SJSA1 (cell line): ENCODE results near the gene SCN2B. TPM values are rescaled to one million over a fixed set of nuclear protein-coding genes. Genes with fewer than 3 reads are reported as not detected.

Experiments
- DNase-seq, 2 experiments: peaks; one replicate each; pipeline ENCODE4 v3.0.0-alpha.2; 2015 to 2020; ENCODE audit warnings: low spot score in 2 of 2, low read depth in 1 of 2
- H3K27ac ChIP-seq: fragments of 250-450 bp; sonication (Bioruptor Pico); 2 replicates; pipeline ENCODE4 v1.5.1; 2020; ENCODE audit warnings: mild to moderate bottlenecking, moderate library complexity
- H3K27me3 ChIP-seq: fragments of 250-450 bp; sonication (Bioruptor Pico); replicated peaks from 2 replicates; pipeline ENCODE4 v1.5.1; 2020; ENCODE audit warnings: mild to moderate bottlenecking, moderate library complexity
- H3K36me3 ChIP-seq: fragments of 250-450 bp; sonication (Bioruptor Pico); 2 replicates; pipeline ENCODE4 v1.5.1; 2020; ENCODE audit warnings: mild to moderate bottlenecking
- H3K4me1 ChIP-seq: fragments of 250-450 bp; sonication (Bioruptor Pico); replicated peaks from 2 replicates; pipeline ENCODE4 v1.6.1; 2021; ENCODE audit warnings: mild to moderate bottlenecking
- H3K4me3 ChIP-seq: fragments of 250-450 bp; sonication (Bioruptor Pico); 2 replicates; pipeline ENCODE4 v1.5.1; 2020; ENCODE audit warnings: mild to moderate bottlenecking
- H3K9me3 ChIP-seq: fragments of 250-450 bp; sonication (Bioruptor Pico); replicated peaks from 2 replicates; pipeline ENCODE4 v1.5.1; 2020; ENCODE audit warnings: mild to moderate bottlenecking
- total RNA-seq: library from RNA; depleted of rRNA; stranded (reverse); fragments of >200 nt; shearing (Covaris generic); gene quantifications from 2 replicates; pipeline ENCODE4 v1.2.3, GENCODE V29; 2014

SCN2B gene
- total RNA-seq, 1 experiment from 2014 or later = not detected

DNA sequence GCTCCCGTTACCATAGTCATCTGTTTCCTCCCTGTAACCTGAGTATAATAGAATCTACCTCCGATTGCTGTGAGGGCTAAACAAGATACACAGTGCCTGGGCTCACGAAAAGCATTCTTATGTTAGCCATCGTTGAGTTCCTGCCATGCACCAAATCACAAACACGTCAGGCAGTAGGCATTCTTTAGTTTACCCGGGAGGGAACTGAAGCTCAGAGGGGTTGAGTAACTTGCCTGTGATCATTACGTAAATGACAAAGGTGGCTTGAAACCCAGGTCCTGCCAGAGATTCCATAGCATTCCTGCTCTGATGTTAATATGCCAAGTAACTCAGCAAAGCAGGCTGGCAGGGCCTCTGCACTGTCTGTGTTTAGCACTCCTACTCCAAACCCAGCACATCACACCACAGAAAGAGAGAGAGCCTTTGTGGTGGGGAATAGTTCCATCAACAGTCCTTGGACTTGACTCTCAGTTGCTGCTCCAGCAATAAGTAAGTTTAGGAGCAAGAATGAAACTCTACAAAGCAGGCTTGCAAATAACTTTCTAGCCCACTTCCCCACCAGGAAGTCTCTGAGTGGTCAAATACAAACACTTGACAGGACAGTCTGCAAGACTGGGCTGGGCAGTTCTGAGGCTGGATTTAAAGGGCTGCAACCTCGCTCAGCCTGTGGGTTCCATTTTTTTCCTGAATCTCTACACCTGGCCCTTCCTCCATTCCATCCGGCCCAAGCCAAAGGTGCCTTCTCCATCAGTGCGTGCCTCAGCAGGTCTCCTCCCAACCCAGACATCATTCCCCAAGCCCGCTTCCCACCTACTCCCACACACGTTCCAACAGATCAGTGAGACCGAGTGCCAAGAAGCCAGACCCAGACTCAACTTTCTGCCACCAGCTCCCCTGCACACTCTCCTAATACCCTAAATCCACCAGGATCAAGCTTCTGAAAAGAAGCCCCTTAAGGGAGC is 1.1 kb downstream of the SCN2B start:
- DNase-seq = no peak
- peaks cover 6% of the 10 kb centered on the region; the same call in 1 of the 2 replicates for H3K27me3 ChIP-seq
- no peaks in the 10 kb centered on the region for H3K36me3 ChIP-seq
- H3K4me1 ChIP-seq = no peaks in the 10 kb centered on the region
- H3K9me3 ChIP-seq = no peaks in the 10 kb centered on the region
- H3K27ac ChIP-seq = no peak overlapping the region
- no peak overlapping the region for H3K4me3 ChIP-seq

DNA sequence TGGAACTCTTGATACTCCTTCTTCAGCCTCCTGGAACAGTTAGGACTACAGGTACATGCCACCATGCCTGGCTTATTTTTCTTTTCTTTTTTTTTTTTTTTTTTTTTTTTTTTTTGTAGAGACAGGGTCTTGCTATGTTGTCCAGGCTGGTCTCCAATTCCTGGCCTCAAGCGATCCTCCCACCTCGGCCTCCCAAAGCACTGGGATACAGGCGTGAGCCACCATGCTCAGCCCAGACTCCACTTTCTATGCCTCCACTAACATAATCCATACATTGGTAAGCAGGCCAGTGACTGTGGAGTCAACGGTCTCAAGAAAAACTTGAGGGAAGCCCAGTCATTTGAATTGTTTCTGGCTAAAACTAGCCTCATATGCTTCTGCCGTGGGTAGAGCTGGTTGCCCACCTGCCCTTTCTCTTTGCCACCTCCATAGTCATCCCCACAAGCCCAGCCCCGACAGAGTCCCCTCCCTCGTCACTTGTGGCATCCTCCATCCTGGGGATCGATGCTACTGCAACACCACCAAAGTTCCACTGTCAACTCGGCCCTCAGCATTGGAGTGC is 2.4 kb downstream of the SCN2B start:
- H3K27me3 ChIP-seq = peaks cover 6% of the 10 kb centered on the region; the same call in 1 of the 2 replicates
- no peak overlapping the region for H3K27ac ChIP-seq
- no peak for DNase-seq
- H3K36me3 ChIP-seq = no peaks in the 10 kb centered on the region
- H3K4me1 ChIP-seq = no peaks in the 10 kb centered on the region
- H3K9me3 ChIP-seq = no peaks in the 10 kb centered on the region
- H3K4me3 ChIP-seq = no peak overlapping the region

DNA sequence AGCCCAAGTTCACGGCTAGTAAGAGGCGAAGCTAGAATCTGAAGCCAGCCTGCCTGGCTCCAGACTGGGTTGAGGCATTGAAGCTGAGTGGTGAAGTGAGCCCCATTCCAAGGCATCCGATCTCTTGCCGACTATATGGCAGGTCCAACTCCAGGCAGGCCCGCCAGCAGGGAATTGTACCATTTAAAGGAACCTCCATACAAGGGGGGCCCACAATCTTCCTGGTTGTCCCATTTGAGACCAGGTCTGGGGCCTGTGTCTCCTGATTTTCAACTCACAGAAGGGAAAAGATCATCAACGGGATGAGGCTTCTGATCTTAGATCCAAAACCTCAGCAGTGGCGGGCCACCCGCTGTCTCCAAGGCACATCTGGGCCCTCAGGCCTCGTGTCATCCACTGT is 4.1 kb downstream of the SCN2B start:
- no peaks in the 10 kb centered on the region for H3K36me3 ChIP-seq
- H3K27ac ChIP-seq = no peak overlapping the region
- no peak for DNase-seq
- H3K4me3 ChIP-seq = no peak overlapping the region
- no peaks in the 10 kb centered on the region for H3K4me1 ChIP-seq
- peaks cover 6% of the 10 kb centered on the region; the same call in 1 of the 2 replicates for H3K27me3 ChIP-seq
- no peaks in the 10 kb centered on the region for H3K9me3 ChIP-seq

DNA sequence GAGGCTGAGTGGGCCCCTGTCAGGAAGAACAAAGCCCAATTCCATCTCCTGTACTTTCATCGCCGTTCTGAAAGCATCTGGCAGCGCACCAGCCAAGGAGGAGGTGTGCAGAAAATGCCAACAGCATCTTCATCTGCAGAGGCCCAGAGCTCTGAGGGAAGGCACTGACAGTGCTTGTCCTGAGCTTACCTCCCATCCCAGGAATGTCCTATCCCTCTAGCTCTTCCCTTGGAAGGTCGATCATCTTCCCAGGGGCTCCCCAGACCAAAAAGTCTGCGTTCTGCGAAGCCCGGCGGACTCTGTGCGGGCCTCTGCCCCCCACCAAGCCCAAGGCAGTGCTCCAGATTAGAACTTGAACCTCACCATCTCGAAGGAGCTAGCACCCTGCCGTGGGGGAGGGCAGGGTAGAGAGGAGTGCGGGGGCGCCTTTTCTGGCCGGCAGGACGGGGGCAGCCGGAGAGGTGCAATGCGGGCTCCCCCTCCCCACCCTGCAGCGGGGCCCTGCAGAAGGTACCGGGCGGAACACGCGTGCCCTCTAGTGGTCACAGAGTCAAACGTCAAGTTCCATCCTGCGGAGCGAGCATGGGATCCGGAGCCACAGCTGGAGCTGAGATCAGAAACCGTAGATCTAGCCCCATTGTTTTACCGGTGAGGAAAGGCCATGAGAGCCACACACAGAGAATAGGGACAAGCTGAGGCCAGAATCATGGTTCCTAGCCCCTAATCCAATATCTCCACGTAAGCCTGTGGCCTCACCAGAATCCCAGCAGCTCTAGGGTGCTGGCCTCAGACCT is 5.0 kb downstream of the SCN2B start:
- H3K4me3 ChIP-seq = no peak overlapping the region
- H3K27me3 ChIP-seq = peaks cover 6% of the 10 kb centered on the region; the same call in 1 of the 2 replicates
- peak in 1 of 2 experiments; percentile 10 for DNase-seq
- H3K36me3 ChIP-seq = no peaks in the 10 kb centered on the region
- no peak overlapping the region for H3K27ac ChIP-seq
- H3K9me3 ChIP-seq = no peaks in the 10 kb centered on the region
- no peaks in the 10 kb centered on the region for H3K4me1 ChIP-seq

DNA sequence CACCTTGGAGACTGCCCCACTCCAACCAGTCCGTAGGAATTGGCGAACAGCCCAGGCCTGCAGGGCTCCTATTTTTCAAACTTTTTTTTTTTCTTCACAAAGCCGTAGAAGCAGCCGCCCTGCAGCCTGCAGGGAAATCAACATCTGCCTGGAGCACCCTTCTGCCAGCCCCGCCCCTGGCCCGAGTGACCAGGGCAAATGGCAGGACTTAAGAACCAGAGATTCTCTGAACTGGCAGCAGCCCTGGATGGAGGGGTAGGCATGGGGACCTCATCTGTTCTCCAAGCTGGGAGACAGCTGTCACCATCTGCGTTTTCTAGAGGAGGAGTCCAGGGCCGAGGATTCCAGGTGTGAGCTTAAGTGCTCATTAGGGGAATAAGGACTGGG is 5.6 kb downstream of the SCN2B start:
- Histone ChIP-seq H3K4me1 (no peaks in the 10 kb centered on the region), H3K36me3 (no peaks in the 10 kb centered on the region), H3K4me3 (no peak overlapping the region), H3K27me3 (peaks cover 6% of the 10 kb centered on the region; the same call in 1 of the 2 replicates), H3K9me3 (no peaks in the 10 kb centered on the region), H3K27ac (no peak overlapping the region)
- no peak for DNase-seq

DNA sequence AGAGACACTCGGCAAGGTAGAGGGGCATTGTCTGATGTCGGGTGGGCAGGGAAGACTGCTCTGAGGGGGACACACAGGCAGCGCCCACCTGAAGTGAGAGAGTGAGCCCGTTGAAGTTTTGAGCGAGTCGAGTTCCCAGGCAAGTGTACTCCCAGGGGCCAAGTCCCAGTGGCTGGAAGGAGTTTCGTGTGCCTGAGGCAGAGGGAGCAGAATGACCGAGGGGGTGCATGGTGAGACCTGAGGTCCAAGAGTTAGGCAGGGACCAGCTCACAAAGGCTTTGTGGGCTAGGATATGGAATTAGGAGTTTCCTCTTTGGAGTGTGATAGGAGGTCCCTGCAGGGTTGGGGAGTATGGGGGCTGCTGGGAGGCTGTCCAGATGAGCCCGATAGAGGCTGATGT is 6.2 kb downstream of the SCN2B start:
- Histone ChIP-seq H3K4me3 (no peak overlapping the region), H3K9me3 (no peaks in the 10 kb centered on the region), H3K27me3 (peaks cover 6% of the 10 kb centered on the region; the same call in 1 of the 2 replicates), H3K36me3 (no peaks in the 10 kb centered on the region), H3K4me1 (no peaks in the 10 kb centered on the region), H3K27ac (no peak overlapping the region)
- DNase-seq = no peak

DNA sequence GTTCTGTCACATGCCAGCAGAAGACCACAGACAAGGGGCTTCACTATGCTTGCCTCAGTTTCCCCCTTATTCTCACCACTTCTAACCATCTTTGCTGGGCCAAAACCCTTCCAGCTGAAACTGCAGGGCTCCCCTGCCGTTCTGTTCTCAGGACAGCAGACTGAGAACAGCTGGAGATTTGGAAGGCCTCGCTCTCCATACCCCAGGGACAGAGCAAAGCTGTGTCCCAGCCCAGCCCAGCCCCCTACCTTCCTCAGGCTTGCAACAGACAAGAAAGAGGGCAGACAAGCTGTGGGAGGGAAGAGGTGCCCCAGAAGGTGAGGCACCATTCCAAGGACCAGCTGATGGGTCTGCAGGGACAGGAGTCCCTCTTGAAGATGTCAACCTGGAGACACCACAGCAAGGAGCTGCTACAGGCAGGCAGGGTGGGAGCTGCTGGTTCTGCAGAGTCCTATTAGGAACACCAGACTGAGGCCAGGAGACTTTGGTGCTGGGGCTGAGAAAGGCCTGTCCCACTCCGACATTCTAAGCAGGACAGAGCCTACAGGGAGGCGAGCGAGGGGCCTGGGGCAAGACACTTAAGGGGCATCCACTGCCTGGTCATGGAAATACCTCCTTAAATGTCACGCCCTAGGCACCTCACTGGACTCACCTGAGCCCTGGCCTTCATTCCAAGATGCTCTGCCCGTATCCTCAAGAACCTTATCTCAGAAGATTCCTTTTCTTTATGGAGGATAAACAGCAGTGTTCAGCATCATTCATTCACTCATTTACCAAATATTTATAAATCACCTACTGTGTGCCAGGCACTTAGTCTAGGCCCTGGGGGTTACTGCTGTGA is 6.9 kb downstream of the SCN2B start:
- no peak overlapping the region for H3K4me3 ChIP-seq
- no peaks in the 10 kb centered on the region for H3K9me3 ChIP-seq
- H3K27me3 ChIP-seq = peaks cover 6% of the 10 kb centered on the region; the same call in 1 of the 2 replicates
- no peaks in the 10 kb centered on the region for H3K36me3 ChIP-seq
- no peaks in the 10 kb centered on the region for H3K4me1 ChIP-seq
- no peak for DNase-seq
- no peak overlapping the region for H3K27ac ChIP-seq

DNA sequence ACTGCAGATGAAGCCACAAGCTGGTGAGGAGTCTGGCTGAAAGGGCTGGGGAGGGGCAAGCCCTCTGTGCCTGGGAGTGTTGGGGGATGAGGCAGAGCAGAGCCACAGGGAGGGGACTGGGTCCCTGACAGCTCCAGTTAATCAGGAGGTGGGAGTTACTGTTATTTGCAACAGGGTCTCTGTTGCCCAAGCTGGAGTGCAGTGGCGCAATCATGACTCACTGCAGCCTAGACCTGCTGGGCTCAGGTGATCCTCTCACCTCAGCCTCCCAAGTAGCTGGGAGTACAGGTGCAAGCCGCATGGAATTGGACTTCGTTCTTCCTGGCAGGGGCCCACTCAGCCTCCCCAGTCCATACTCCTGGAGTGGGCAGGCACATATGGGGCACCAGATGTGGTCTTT is 7.7 kb downstream of the SCN2B start:
- no peaks in the 10 kb centered on the region for H3K4me1 ChIP-seq
- no peak for DNase-seq
- no peaks in the 10 kb centered on the region for H3K9me3 ChIP-seq
- no peak overlapping the region for H3K4me3 ChIP-seq
- H3K36me3 ChIP-seq = no peaks in the 10 kb centered on the region
- H3K27ac ChIP-seq = no peak overlapping the region
- peaks cover 6% of the 10 kb centered on the region; the same call in 1 of the 2 replicates for H3K27me3 ChIP-seq

DNA sequence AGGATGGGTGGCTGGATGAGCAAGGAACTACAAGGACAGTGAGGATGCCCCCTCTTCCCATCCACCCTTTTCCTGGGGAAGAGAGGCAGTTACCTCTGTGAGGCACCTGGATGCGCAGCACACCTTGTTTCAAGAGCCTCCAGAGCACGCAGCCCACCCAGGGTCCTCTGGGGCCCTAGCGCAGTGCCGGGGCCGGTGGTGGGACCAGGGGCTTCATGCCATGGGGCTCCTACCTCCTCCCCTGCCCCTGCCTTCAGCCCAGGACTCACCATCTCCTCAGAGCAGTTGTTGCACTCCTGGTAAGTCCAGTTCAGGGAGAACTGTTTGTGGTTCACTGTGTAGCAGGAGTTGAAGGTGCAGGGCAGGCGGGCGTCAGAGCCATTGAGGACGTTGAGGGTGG is 8.1 kb downstream of the SCN2B start:
- Histone ChIP-seq H3K9me3 (no peaks in the 10 kb centered on the region), H3K36me3 (no peaks in the 10 kb centered on the region), H3K4me3 (no peak overlapping the region), H3K27me3 (peaks cover 6% of the 10 kb centered on the region; the same call in 1 of the 2 replicates), H3K4me1 (no peaks in the 10 kb centered on the region), H3K27ac (no peak overlapping the region)
- no peak for DNase-seq

DNA sequence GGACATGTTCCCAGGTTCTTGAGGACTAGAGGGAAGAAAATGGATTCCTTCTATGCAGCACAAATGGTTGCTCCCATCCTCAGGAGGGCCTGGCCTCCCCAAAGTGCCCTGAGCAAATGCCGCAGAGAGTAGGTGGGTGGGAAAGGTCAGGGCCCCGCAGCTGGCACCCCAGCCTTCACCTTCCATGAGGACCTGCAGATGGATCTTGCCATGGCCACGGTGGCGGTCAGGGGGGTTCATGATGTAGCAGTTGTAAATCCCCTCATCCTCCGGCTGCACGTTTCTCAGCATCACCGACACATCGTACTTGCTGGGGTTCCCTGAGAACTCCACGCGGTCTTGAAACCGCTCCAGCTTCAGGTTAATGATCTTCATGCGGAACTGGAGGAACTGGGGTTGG is 8.5 kb downstream of the SCN2B start:
- no peak overlapping the region for H3K27ac ChIP-seq
- no peak overlapping the region for H3K4me3 ChIP-seq
- H3K36me3 ChIP-seq = no peaks in the 10 kb centered on the region
- DNase-seq = no peak
- no peaks in the 10 kb centered on the region for H3K9me3 ChIP-seq
- H3K27me3 ChIP-seq = peaks cover 6% of the 10 kb centered on the region; the same call in 1 of the 2 replicates
- no peaks in the 10 kb centered on the region for H3K4me1 ChIP-seq

DNA sequence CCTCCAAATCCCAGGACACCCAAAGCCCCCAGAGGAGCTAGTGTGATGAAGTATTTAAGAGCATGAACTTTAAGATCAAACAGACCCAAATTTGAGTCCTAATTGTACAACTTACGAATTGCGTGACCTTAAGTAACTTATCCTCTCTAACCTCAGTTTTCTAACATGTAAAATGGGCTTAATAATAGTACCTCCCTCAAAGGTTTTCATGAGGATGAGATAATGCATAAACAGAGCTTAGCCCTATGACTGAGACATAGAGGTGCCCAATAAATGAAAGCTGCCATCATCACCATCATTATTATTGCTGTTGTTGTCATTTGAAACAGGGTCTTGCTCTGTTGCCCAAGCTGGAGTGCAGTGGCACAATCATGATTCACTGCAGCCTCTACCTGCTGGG is 9.2 kb downstream of the SCN2B start:
- Histone ChIP-seq H3K27ac (no peak overlapping the region), H3K9me3 (no peaks in the 10 kb centered on the region), H3K36me3 (no peaks in the 10 kb centered on the region), H3K4me3 (no peak overlapping the region), H3K4me1 (no peaks in the 10 kb centered on the region), H3K27me3 (peaks cover 6% of the 10 kb centered on the region; the same call in 1 of the 2 replicates)
- no peak for DNase-seq

DNA sequence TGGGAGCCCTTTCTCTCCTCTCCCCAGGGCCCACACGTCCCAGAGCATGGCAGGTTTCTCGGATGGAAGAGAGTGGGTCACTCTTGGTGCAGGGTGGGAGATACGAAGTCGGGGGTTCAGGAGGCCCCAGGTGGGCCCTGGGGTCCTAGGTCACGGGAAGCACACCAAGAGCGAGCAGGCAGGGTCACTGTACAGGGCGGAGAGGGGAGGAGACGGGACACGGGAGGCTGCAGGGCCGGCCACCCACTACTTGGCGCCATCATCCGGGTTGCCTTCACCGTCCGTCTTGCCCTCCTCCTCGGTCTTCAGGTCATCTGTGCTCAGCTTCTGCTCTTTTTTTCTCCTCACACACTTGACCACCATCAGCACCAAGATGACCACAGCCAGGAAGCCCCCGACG is 9.8 kb downstream of the SCN2B start:
- no peaks in the 10 kb centered on the region for H3K36me3 ChIP-seq
- H3K9me3 ChIP-seq = no peaks in the 10 kb centered on the region
- H3K27me3 ChIP-seq = no peaks in the 10 kb centered on the region
- H3K4me3 ChIP-seq = no peak overlapping the region
- H3K27ac ChIP-seq = no peak overlapping the region
- H3K4me1 ChIP-seq = no peaks in the 10 kb centered on the region
- no peak for DNase-seq

DNA sequence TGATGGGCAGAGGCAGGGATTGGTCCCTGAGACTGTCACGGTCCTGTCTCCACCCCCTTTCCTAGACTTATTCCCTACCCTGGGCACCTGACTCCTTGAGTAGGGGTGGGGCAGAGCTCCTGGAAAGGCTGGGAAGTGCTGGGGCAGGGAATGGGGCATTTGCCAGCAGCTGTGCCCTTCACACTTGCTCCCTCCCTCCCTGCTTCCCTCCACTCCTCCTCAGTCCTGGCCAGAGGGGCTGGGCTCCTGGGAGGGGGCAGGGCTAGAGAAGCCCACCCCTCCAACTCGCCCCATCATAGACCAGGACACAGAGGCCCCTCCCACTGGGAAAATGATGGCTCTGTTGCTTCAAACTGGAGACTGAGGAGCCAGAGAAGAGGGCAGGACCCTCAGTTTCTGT is 11.6 kb downstream of the SCN2B start:
- no peaks in the 10 kb centered on the region for H3K9me3 ChIP-seq
- H3K36me3 ChIP-seq = no peaks in the 10 kb centered on the region
- no peak overlapping the region for H3K27ac ChIP-seq
- no peak for DNase-seq
- H3K4me1 ChIP-seq = no peaks in the 10 kb centered on the region
- no peaks in the 10 kb centered on the region for H3K27me3 ChIP-seq
- no peak overlapping the region for H3K4me3 ChIP-seq
